A549 (cell line): ENCODE results near the gene RABGGTB.

Experiments used
- CTCF ChIP-seq: fragments of >200 bp; sonication (Bioruptor Twin); formaldehyde crosslinking; IDR thresholded peaks from 3 replicates; pipeline ENCODE4 v1.5.1; 2016
- ELK1 ChIP-seq: fragments of 150-350 bp; IDR thresholded peaks from 2 replicates; pipeline ENCODE4 v1.6.1; 2014; ENCODE audit warnings: low read depth, mild to moderate bottlenecking, low read length
- EP300 ChIP-seq, 2 experiments: fragments of >200 bp; sonication (Bioruptor Twin); formaldehyde crosslinking; IDR thresholded peaks; 2 replicates in 1 of 2; 3 replicates in 1 of 2; pipeline ENCODE4 v1.6.1; 2016 to 2017
- HDAC2 ChIP-seq: fragments of 200-600 bp; sonication (generic); IDR thresholded peaks from 2 replicates; pipeline ENCODE4 v1.6.1; 2016
- JUN ChIP-seq, 2 experiments: fragments of >200 bp; sonication (Bioruptor Twin); formaldehyde crosslinking; IDR thresholded peaks; 2 replicates in 1 of 2; 3 replicates in 1 of 2; pipeline ENCODE4 v1.6.1; 2016 to 2017
- JUNB ChIP-seq: fragments of >200 bp; sonication (Bioruptor Twin); formaldehyde crosslinking; IDR thresholded peaks from 2 replicates; pipeline ENCODE4 v1.6.1; 2016
- KDM5A ChIP-seq: fragments of 200-600 bp; sonication (generic); IDR thresholded peaks from 2 replicates; pipeline ENCODE4 v1.6.1; 2016; ENCODE audit warnings: antibody characterized with exemption, mild to moderate bottlenecking
- NFE2L2 ChIP-seq: fragments of 150-350 bp; conservative IDR thresholded peaks from 2 replicates; pipeline ENCODE4 v1.6.1; 2014; ENCODE audit warnings: low read length
- NR3C1 ChIP-seq: fragments of >200 bp; sonication (Bioruptor Twin); formaldehyde crosslinking; IDR thresholded peaks from 3 replicates; pipeline ENCODE4 v1.6.1; 2017
- POLR2A ChIP-seq: IDR thresholded peaks from 2 replicates; pipeline ENCODE4 v1.6.1; 2012; ENCODE audit warnings: mild to moderate bottlenecking, low read length
- RAD21 ChIP-seq, 2 experiments: fragments of >200 bp in 1 of 2; sonication (Bioruptor Twin) in 1 of 2; formaldehyde crosslinking in 1 of 2; IDR thresholded peaks in 1 of 2; conservative IDR thresholded peaks in 1 of 2; 2 replicates in 1 of 2; 3 replicates in 1 of 2; pipeline ENCODE4 v1.6.1; 2012 to 2018; ENCODE audit warnings: inconsistent platforms in 1 of 2
- RNF2 ChIP-seq: fragments of 200-600 bp; sonication (generic); IDR thresholded peaks from 2 replicates; pipeline ENCODE4 v1.6.1; 2016; ENCODE audit warnings: low read depth, mild to moderate bottlenecking, antibody characterized with exemption, moderate library complexity, borderline replicate concordance

GRCh38 chr1:75795703-75796193 lies 9.7 kb downstream of the RABGGTB start:
- TF ChIP-seq NR3C1 (no peak), JUNB (no peak), CTCF (no peak), JUN (IDR thresholded peaks at IDR 0.05) (no peak), RAD21 (conservative IDR thresholded peaks at IDR 0.05 in 1 of 2, IDR thresholded peaks at IDR 0.05 in 1 of 2) (no peak), EP300 (IDR thresholded peaks at IDR 0.05) (no peak), NFE2L2 (no peak), RNF2 (no peak), POLR2A (no peak), HDAC2 (no peak), KDM5A (no peak), ELK1 (no peak)
